ENCODE data around the gene ANKRD31.
"Not testable (repeated sequence)": the region's sequence is repeated elsewhere in the genome, so short reads cannot be mapped to it uniquely, and the experiment has no call there.

Gene ANKRD31

GRCh38 chr5:75260708-75261107, 24.0 kb upstream of the ANKRD31 start:
- H3K4me1 ChIP-seq, result no peaks in the 10 kb centered on the region
- no peak for DNase-seq (ENCODE audit: low spot score in 2 of 2)

DNA sequence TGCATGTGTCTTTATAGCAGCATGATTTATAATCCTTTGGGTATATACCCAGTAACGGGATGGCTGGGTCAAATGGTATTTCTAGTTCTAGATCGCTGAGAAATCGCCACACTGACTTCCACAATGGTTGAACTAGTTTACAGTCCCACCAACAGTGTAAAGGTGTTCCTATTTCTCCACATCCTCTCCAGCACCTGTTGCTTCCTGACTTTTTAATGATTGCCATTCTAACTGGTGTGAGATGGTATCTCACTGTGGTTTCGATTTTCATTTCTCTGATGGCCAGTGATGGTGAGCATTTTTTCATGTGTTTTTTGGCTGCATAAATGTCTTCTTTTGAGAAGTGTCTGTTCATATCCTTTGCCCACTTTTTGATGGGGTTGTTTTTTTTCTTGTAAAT, 13.8 kb upstream of the ANKRD31 start:
- H3K36me3 ChIP-seq (replicated peaks); H3K4me1 ChIP-seq; H3K4me3 ChIP-seq; in situ Hi-C loops (cut with MboI; ENCODE audit: low sequenced_read_pairs); H3K9me3 ChIP-seq; DNase-seq (ENCODE audit: low spot score in 2 of 2); H3K27me3 ChIP-seq (ENCODE audit: low read depth): not testable (repeated sequence)

More at GRCh38 chr5:75260708-75261107, 24.0 kb upstream of the ANKRD31 start:
- in situ Hi-C loops (cut with MboI; ENCODE audit: low sequenced_read_pairs), result no loop called here
- Histone ChIP-seq H3K9me3 (peaks cover 3% of the 10 kb centered on the region), H3K36me3 (replicated peaks) (no peaks in the 10 kb centered on the region), H3K27me3 (ENCODE audit: low read depth) (no peaks in the 10 kb centered on the region), H3K4me3 (no peak overlapping the region)

DNA sequence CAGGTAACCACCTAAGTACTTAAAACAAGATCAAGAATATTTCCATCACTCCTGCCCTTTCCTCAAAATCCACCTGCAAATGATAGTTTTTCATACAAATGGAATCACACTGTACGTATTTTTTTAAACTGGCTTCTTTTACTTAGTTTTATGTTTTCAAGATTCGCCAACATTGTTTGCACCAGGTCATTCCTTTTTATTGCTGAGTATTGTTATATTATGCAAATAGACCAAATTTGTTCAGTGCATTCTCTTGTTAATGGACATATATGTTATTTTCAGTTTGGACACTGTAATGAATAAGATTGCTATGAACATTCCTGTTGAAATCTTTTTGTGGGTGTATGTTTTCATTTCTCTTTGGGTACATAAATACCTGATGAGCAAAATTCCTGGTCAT, 8.3 kb upstream of the ANKRD31 start:
- no peaks in the 10 kb centered on the region for H3K27me3 ChIP-seq (ENCODE audit: low read depth)
- in situ Hi-C loops (cut with MboI; ENCODE audit: low sequenced_read_pairs), result no loop called here
- peak in 1 of 2 experiments; percentile 37 for DNase-seq (ENCODE audit: low spot score in 2 of 2)
- H3K36me3 ChIP-seq (replicated peaks), result no peaks in the 10 kb centered on the region
- no peak overlapping the region for H3K4me3 ChIP-seq
- peaks cover 18% of the 10 kb centered on the region for H3K4me1 ChIP-seq
- no peaks in the 10 kb centered on the region for H3K9me3 ChIP-seq

- H3K4me3 ChIP-seq, result no peak overlapping the region
- H3K27me3 ChIP-seq (ENCODE audit: low read depth), result no peaks in the 10 kb centered on the region
- peaks cover 18% of the 10 kb centered on the region for H3K4me1 ChIP-seq
- H3K9me3 ChIP-seq, result no peaks in the 10 kb centered on the region
- H3K36me3 ChIP-seq (replicated peaks), result no peaks in the 10 kb centered on the region
- in situ Hi-C loops (cut with MboI; ENCODE audit: low sequenced_read_pairs), result no loop called here
- DNase-seq (ENCODE audit: low spot score in 2 of 2), result no peak
Observed at GRCh38 chr5:75243510-75243909, 6.8 kb upstream of the ANKRD31 start.

DNA sequence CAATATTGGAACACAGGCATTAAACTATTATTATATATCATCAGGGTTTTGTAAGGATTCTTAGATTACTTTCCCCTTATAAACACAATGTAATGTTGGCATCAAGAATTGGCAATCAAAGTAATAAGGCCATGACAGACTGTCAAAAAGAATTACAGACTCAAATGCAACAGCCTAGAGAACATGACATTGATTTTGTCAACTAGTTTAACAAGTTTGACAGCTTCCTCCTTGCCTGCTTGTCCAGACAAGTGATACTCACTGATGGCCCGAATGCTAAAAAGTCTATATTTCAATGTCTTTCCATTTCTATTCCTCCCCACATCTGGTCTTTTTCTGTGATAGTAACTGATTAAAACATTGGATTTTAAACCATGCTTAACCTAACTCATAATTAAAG, 6.4 kb upstream of the ANKRD31 start:
- in situ Hi-C loops (cut with MboI; ENCODE audit: low sequenced_read_pairs), result no loop called here
- Histone ChIP-seq H3K9me3 (no peaks in the 10 kb centered on the region), H3K27me3 (ENCODE audit: low read depth) (no peaks in the 10 kb centered on the region), H3K36me3 (replicated peaks) (no peaks in the 10 kb centered on the region), H3K4me1 (peaks cover 18% of the 10 kb centered on the region), H3K4me3 (no peak overlapping the region)
- DNase-seq (ENCODE audit: low spot score in 2 of 2), result no peak

DNA sequence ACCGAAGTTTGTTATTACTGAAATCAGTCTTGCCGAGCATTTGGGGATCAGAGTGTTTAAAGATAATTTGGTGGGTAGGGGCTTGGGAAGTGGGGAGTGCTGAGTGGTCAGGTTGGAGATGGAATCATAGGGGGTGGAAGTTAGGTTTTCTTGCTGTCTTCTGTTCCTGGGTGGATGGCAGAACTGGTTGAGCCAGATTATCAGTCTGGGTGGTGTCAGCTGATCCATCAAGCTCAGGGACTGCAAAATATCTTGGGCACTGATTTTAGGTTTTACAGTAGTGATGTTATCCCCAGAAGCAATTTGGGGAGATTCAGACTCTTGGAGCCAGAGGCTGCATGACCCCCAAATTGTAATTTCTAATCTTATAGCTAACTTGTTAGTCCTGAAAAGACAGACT, 5.4 kb upstream of the ANKRD31 start:
- in situ Hi-C loops (cut with MboI; ENCODE audit: low sequenced_read_pairs), result no loop called here

DNA sequence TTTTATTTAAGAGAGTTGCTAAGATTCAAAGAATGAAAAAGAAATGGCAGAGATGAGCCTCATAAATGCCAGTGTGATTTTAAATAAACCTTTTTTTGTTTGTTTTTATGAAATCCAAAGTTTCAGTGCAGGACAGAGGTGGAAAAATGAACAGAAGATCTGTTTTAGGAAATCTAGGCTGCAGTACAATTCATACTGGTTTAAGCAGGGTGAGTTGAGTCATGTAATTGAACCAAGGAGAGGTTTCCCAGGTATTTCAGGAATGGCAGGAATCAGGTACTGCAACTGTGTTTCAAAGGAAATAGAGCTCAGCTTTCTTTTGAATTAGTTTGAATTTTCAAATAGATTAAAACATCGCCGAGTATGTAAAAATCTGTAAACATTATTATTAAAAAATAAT, 3.0 kb upstream of the ANKRD31 start:
- in situ Hi-C loops (cut with MboI; ENCODE audit: low sequenced_read_pairs), result no loop called here
- Histone ChIP-seq H3K4me3 (no peak overlapping the region), H3K4me1 (peaks cover 23% of the 10 kb centered on the region), H3K9me3 (no peaks in the 10 kb centered on the region), H3K27me3 (ENCODE audit: low read depth) (no peaks in the 10 kb centered on the region), H3K36me3 (replicated peaks) (no peaks in the 10 kb centered on the region)
- no peak for DNase-seq (ENCODE audit: low spot score in 2 of 2)

More for the DNA sequence above, 5.4 kb upstream of the ANKRD31 start:
- peaks cover 21% of the 10 kb centered on the region for H3K4me1 ChIP-seq
- no peaks in the 10 kb centered on the region for H3K9me3 ChIP-seq
- H3K27me3 ChIP-seq (ENCODE audit: low read depth), result no peaks in the 10 kb centered on the region
- DNase-seq (ENCODE audit: low spot score in 2 of 2), result no peak
- no peak overlapping the region for H3K4me3 ChIP-seq
- H3K36me3 ChIP-seq (replicated peaks), result no peaks in the 10 kb centered on the region

DNA sequence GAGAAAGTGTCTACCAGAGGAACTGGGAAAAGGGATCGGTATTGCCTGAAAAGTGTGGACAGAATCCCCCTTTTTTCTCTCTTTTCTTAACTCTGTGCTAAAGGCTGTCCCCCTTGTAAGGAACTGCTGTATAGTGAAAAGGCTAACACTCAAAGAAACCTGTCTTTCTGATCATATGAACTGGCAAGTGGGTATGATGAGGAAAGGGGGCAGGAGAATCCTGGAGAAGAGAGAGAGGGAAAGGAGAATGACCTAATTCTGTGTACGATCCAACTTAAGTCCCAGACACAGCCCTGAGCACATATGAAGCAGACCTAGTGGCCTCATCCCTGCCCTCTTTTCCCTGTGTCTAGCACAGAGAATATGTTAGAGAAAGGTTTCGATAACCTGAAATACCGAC, 967 bp downstream of the ANKRD31 start:
- DNase-seq (ENCODE audit: low spot score in 2 of 2), result no peak
- in situ Hi-C loops (cut with MboI; ENCODE audit: low sequenced_read_pairs), result no loop called here
- no peak overlapping the region for H3K4me3 ChIP-seq

DNA sequence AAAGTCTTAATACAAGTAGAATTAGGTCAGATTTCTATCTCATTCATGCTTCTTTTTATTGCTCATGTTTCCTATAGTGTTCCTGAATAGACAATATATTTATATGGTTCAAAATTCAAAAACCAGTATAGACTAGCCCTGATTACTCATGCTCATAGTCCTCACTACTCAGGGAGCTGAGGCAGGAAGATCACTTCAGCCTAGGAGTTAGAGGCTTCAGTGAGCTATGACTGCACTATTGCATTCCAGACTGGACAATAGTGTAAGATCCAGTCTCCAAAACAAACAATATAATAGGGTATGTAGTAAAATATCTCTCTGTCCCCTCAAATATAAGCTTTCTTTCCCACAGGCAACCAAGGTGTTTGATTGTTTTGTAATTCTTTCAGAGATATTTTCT, 2.4 kb downstream of the ANKRD31 start:
- Histone ChIP-seq H3K27me3 (ENCODE audit: low read depth) (no peaks in the 10 kb centered on the region), H3K4me1 (peaks cover 14% of the 10 kb centered on the region), H3K36me3 (replicated peaks) (no peaks in the 10 kb centered on the region), H3K9me3 (no peaks in the 10 kb centered on the region), H3K4me3 (no peak overlapping the region)
- in situ Hi-C loops (cut with MboI; ENCODE audit: low sequenced_read_pairs), result no loop called here
- no peak for DNase-seq (ENCODE audit: low spot score in 2 of 2)

More for the DNA sequence above, 967 bp downstream of the ANKRD31 start:
- no peaks in the 10 kb centered on the region for H3K36me3 ChIP-seq (replicated peaks)
- H3K27me3 ChIP-seq (ENCODE audit: low read depth), result no peaks in the 10 kb centered on the region
- peaks cover 14% of the 10 kb centered on the region for H3K4me1 ChIP-seq
- no peaks in the 10 kb centered on the region for H3K9me3 ChIP-seq

GRCh38 chr5:75226916-75227315, 9.8 kb downstream of the ANKRD31 start:
- DNase-seq (ENCODE audit: low spot score in 2 of 2), result no peak
- no peaks in the 10 kb centered on the region for H3K36me3 ChIP-seq (replicated peaks)
- H3K4me1 ChIP-seq, result peaks cover 3% of the 10 kb centered on the region; the same call in 1 of the 2 replicates
- H3K9me3 ChIP-seq, result no peaks in the 10 kb centered on the region
- in situ Hi-C loops (cut with MboI; ENCODE audit: low sequenced_read_pairs), result no loop called here
- H3K27me3 ChIP-seq (ENCODE audit: low read depth), result no peaks in the 10 kb centered on the region
- H3K4me3 ChIP-seq, result no peak overlapping the region

DNA sequence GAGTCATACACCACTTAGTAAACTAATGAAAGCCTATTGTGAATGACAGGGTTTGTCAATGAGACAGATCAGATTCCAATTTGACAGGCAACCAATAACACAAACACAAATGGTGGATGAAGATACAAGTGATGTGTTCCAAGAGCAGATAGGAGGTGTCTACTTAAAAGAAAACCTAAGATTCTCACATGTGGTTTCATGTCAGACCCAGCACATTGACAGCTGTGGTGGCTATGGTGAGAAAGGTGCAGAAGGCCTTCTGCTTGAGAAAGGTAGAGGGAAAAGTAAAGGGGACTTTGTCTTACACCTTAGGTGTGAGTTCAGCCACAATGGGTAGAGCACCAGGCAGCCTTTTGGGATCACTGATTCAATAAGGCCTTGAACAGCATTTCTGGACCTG, 11.2 kb downstream of the ANKRD31 start:
- Histone ChIP-seq H3K9me3 (no peaks in the 10 kb centered on the region), H3K36me3 (replicated peaks) (no peaks in the 10 kb centered on the region), H3K4me1 (peaks cover 3% of the 10 kb centered on the region; the same call in 1 of the 2 replicates), H3K27me3 (ENCODE audit: low read depth) (no peaks in the 10 kb centered on the region), H3K4me3 (no peak overlapping the region)
- in situ Hi-C loops (cut with MboI; ENCODE audit: low sequenced_read_pairs), result no loop called here
- DNase-seq (ENCODE audit: low spot score in 2 of 2), result no peak

DNA sequence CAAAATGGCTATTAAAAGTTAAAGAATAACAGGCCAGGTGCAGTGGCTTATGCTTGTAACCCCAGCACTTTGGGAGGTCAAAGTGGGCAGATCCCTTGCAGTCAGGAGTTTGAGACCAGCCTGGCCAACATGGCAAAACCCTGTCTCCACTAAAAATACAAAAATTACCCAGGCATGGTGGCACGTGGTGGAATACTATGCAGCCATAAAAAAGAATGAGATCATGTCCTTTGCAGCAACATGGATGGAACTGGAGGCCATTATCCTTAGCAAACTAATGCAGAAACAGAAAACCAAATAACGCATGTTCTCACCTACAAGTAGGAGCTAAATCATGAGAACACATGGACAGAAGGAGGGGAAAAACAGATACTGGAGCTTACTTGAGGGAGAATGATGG, 15.9 kb downstream of the ANKRD31 start:
- in situ Hi-C loops (cut with MboI; ENCODE audit: low sequenced_read_pairs); H3K4me1 ChIP-seq; H3K9me3 ChIP-seq; H3K4me3 ChIP-seq; H3K27me3 ChIP-seq (ENCODE audit: low read depth); H3K36me3 ChIP-seq (replicated peaks); DNase-seq (ENCODE audit: low spot score in 2 of 2): not testable (repeated sequence)

- H3K9me3 ChIP-seq, result no peaks in the 10 kb centered on the region
- no peaks in the 10 kb centered on the region for H3K27me3 ChIP-seq (ENCODE audit: low read depth)
- no peak overlapping the region for H3K4me3 ChIP-seq
- in situ Hi-C loops (cut with MboI; ENCODE audit: low sequenced_read_pairs), result no loop called here
- no peak for DNase-seq (ENCODE audit: low spot score in 2 of 2)
- no peaks in the 10 kb centered on the region for H3K36me3 ChIP-seq (replicated peaks)
- H3K4me1 ChIP-seq, result no peaks in the 10 kb centered on the region
Observed at GRCh38 chr5:75214928-75215327, 21.8 kb downstream of the ANKRD31 start.

- no peaks in the 10 kb centered on the region for H3K9me3 ChIP-seq
- H3K27me3 ChIP-seq (ENCODE audit: low read depth), result no peaks in the 10 kb centered on the region
- in situ Hi-C loops (cut with MboI; ENCODE audit: low sequenced_read_pairs), result no loop called here
- H3K36me3 ChIP-seq (replicated peaks), result no peaks in the 10 kb centered on the region
- no peak for DNase-seq (ENCODE audit: low spot score in 2 of 2)
- no peaks in the 10 kb centered on the region for H3K4me1 ChIP-seq
- no peak overlapping the region for H3K4me3 ChIP-seq
Observed at GRCh38 chr5:75214409-75214808, 22.3 kb downstream of the ANKRD31 start.

GRCh38 chr5:75203604-75204003, 33.1 kb downstream of the ANKRD31 start:
- Histone ChIP-seq H3K27me3 (ENCODE audit: low read depth) (no peaks in the 10 kb centered on the region), H3K4me3 (no peak overlapping the region), H3K9me3 (no peaks in the 10 kb centered on the region), H3K36me3 (replicated peaks) (no peaks in the 10 kb centered on the region), H3K4me1 (peaks cover 3% of the 10 kb centered on the region; the same call in 1 of the 2 replicates)
- no peak for DNase-seq (ENCODE audit: low spot score in 2 of 2)
- in situ Hi-C loops (cut with MboI; ENCODE audit: low sequenced_read_pairs), result no loop called here

Measured in HAP-1 (cell line).